Skeletal muscle satellite cell (primary cell): ENCODE results near the gene IL22.

Experiments
- H3K27me3 ChIP-seq: 2 replicates; pipeline ENCODE4 v1.7.0; 2013; ENCODE audit warnings: low read length; ENCODE audit not compliant: control insufficient read depth, insufficient read depth
- H3K36me3 ChIP-seq: 2 replicates; pipeline ENCODE4 v1.7.0; 2013; ENCODE audit warnings: mild to moderate bottlenecking, control low read depth, low read length; ENCODE audit not compliant: insufficient read depth
- H3K4me1 ChIP-seq: 2 replicates; pipeline ENCODE4 v1.7.0; 2013; ENCODE audit warnings: low read length; ENCODE audit not compliant: control insufficient read depth, insufficient read depth
- H3K4me2 ChIP-seq: 2 replicates; pipeline ENCODE4 v1.7.0; 2013; ENCODE audit warnings: mild to moderate bottlenecking, low read length
- H3K4me3 ChIP-seq: 2 replicates; pipeline ENCODE4 v1.7.0; 2013; ENCODE audit warnings: low read length
- H3K9ac ChIP-seq: 2 replicates; pipeline ENCODE4 v1.7.0; 2013; ENCODE audit warnings: mild to moderate bottlenecking, low read depth, low read length, moderate library complexity
- H3K9me3 ChIP-seq: replicated peaks from 2 replicates; pipeline ENCODE4 v1.7.0; 2013; ENCODE audit warnings: mild to moderate bottlenecking, control low read depth, low read length

Gene IL22

DNA sequence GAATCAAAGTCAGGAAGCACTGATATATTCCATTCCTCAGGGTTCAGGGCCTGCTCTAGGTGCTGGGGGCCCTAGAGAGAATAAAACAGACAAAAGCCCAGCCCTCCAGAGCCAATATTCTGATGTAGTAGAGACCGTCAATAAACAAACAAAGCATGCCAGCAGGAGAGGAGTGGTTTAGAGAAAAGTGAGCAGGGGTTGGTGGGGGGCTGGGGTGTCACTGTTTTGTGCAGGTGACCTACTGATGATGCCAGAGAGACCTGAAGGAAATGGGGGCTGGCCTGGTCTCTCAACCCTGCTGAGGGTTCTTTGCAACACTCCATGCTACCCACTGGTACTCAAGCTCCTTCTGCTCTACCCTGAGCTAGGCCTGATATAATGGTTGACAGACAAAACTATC lies 54.3 kb downstream of the IL22 start:
- Histone ChIP-seq H3K9me3 (no peaks in the 10 kb centered on the region), H3K36me3 (no peaks in the 10 kb centered on the region), H3K4me3 (no peak overlapping the region)

GRCh38 chr12:68198507-68199086 lies 54.8 kb downstream of the IL22 start:
- Histone ChIP-seq H3K9me3 (no peaks in the 10 kb centered on the region), H3K9ac (no peak overlapping the region), H3K27me3 (peaks cover 46% of the 10 kb centered on the region), H3K36me3 (no peaks in the 10 kb centered on the region), H3K4me1 (no peaks in the 10 kb centered on the region), H3K4me3 (no peak overlapping the region), H3K4me2 (no peak overlapping the region)

More for the DNA sequence above, 54.3 kb downstream of the IL22 start:
- H3K4me1 ChIP-seq: no peaks in the 10 kb centered on the region
- H3K27me3 ChIP-seq: peaks cover 44% of the 10 kb centered on the region
- no peak overlapping the region for H3K4me2 ChIP-seq
- H3K9ac ChIP-seq: no peak overlapping the region
